Measurements from ENCODE around the gene RABGAP1L. TPM values are rescaled to one million over a fixed set of nuclear protein-coding genes. Genes with fewer than 3 reads are reported as not detected.
A peak's percentile ranks its signal among the peaks of the same experiment; 100 is the strongest.
"Not testable (repeated sequence)": the region's sequence is repeated elsewhere in the genome, so short reads cannot be mapped to it uniquely, and the experiment has no call there.

Gene RABGAP1L
- polyA plus RNA-seq, 1 donor: 51.9 TPM

GRCh38 chr1:175023043-175023921 lies 864.0 kb downstream of the RABGAP1L start, which contains the start of gene MRPS14:
Gene MRPS14, minus strand, starts transcription at chr1:175023425. Its CDS starts 17 bp downstream, at chr1:175023408.
- Histone ChIP-seq H3K36me3 (ENCODE audit: control insufficient read depth, insufficient read depth, low read length) (peaks cover 8% of the 10 kb centered on the region), H3K4me3 (ENCODE audit: low read length) (peak within 1 kb of the TSS; percentile 68), H3K27ac (ENCODE audit: low read length) (peak within 1 kb of the TSS; percentile 69), H3K9me3 (ENCODE audit: control insufficient read depth, low read depth, low read length) (no peaks in the 10 kb centered on the region), H3K4me1 (ENCODE audit: control insufficient read depth, insufficient read depth, low read length) (no peaks in the 10 kb centered on the region), H3K27me3 (ENCODE audit: control insufficient read depth, insufficient read depth, low read length) (no peaks in the 10 kb centered on the region)
- DNase-seq: peak; percentile 98 to 99
- 4% methylated on average over 4 of the region's 42 CpGs for WGBS (ENCODE audit: insufficient coverage, low lambda C conversion rate)

GRCh38 chr1:175023922-175024242 lies 864.6 kb downstream of the RABGAP1L start:
- H3K4me1 ChIP-seq (ENCODE audit: control insufficient read depth, insufficient read depth, low read length); H3K9me3 ChIP-seq (ENCODE audit: control insufficient read depth, low read depth, low read length); DNase-seq; H3K27me3 ChIP-seq (ENCODE audit: control insufficient read depth, insufficient read depth, low read length); H3K36me3 ChIP-seq (ENCODE audit: control insufficient read depth, insufficient read depth, low read length): not testable (repeated sequence)
- WGBS (ENCODE audit: insufficient coverage, low lambda C conversion rate): 100% methylated on average over 1 of the region's 2 CpGs
- Histone ChIP-seq H3K27ac (ENCODE audit: low read length) (peak overlapping the region; percentile 69), H3K4me3 (ENCODE audit: low read length) (peak overlapping the region; percentile 68)

DNA sequence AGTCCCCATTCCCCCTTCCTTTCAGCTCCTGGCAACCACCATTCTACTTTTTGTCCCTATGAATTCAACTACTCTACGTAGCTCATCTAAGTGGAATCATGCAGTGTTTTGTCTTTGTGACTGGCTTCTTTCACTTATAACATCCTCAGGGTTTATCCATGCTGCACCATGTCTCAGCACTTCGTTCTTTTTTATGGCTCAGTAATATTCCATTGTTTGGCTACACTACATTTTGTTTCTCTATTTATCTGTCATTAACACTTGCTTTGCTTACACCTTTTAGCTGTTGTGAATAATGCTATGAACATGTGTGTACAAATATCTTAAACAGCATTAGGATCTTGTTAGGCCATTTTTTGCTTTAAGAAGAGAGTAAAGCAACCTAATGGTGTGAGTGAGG lies 865.5 kb downstream of the RABGAP1L start:
- no peaks in the 10 kb centered on the region for H3K27me3 ChIP-seq (ENCODE audit: control insufficient read depth, insufficient read depth, low read length)
- H3K4me3 ChIP-seq (ENCODE audit: low read length): no peak overlapping the region
- peaks cover 6% of the 10 kb centered on the region for H3K36me3 ChIP-seq (ENCODE audit: control insufficient read depth, insufficient read depth, low read length)
- no peak overlapping the region for H3K27ac ChIP-seq (ENCODE audit: low read length)
- no peak for DNase-seq
- WGBS (ENCODE audit: insufficient coverage, low lambda C conversion rate): 85% methylated on average over 2 of the region's 2 CpGs
- H3K9me3 ChIP-seq (ENCODE audit: control insufficient read depth, low read depth, low read length): no peaks in the 10 kb centered on the region
- H3K4me1 ChIP-seq (ENCODE audit: control insufficient read depth, insufficient read depth, low read length): peaks cover 2% of the 10 kb centered on the region

DNA sequence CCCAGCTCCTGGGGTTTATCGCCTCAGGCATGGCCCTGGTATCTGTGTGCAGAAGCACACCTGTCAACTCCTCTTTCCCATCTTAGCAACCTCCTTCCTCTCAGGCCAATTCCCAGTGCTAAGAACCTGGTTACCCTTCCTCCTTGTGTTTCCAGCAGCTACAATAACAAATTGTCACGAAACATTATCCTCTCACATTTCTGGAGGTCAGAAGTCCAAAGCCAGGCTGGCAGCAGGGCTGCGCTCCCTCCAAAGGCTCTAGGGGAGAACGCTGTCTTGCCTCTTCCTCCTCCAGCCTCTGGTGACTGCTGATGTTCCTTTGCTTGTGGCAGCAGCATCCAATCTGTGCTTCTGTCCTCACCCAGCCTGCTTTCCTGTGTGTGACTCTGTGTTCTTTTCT lies 874.6 kb downstream of the RABGAP1L start:
- WGBS (ENCODE audit: insufficient coverage, low lambda C conversion rate): no CpG with 5 or more reads among the region's 4 CpGs
- peaks cover 1% of the 10 kb centered on the region for H3K4me1 ChIP-seq (ENCODE audit: control insufficient read depth, insufficient read depth, low read length)
- no peak for DNase-seq
- H3K27ac ChIP-seq (ENCODE audit: low read length): no peak overlapping the region
- no peaks in the 10 kb centered on the region for H3K36me3 ChIP-seq (ENCODE audit: control insufficient read depth, insufficient read depth, low read length)
- H3K9me3 ChIP-seq (ENCODE audit: control insufficient read depth, low read depth, low read length): no peaks in the 10 kb centered on the region
- no peak overlapping the region for H3K4me3 ChIP-seq (ENCODE audit: low read length)
- no peaks in the 10 kb centered on the region for H3K27me3 ChIP-seq (ENCODE audit: control insufficient read depth, insufficient read depth, low read length)

DNA sequence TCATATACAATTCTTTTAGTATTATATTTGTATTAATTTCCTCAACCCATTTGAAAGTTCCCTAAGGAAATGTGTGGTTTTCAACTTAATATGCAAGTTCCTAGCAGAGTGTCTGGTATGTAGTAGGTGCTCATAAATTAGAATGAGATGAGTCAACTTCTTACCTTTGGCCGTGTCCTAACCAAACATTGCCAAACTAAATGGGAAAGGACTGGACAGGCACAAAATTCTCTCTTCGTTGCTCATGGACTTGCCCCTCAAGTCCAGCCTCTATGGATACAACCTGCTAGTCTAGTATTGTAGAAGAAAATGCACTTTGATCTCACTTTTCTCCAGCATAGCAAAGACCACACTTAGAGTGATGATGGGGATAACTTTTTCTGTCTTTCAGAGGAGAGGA lies 875.5 kb downstream of the RABGAP1L start:
- Histone ChIP-seq H3K27ac (ENCODE audit: low read length) (no peak overlapping the region), H3K36me3 (ENCODE audit: control insufficient read depth, insufficient read depth, low read length) (no peaks in the 10 kb centered on the region), H3K9me3 (ENCODE audit: control insufficient read depth, low read depth, low read length) (no peaks in the 10 kb centered on the region), H3K4me3 (ENCODE audit: low read length) (no peak overlapping the region), H3K27me3 (ENCODE audit: control insufficient read depth, insufficient read depth, low read length) (no peaks in the 10 kb centered on the region), H3K4me1 (ENCODE audit: control insufficient read depth, insufficient read depth, low read length) (no peaks in the 10 kb centered on the region)
- no peak for DNase-seq
- WGBS (ENCODE audit: insufficient coverage, low lambda C conversion rate): no CpG with 5 or more reads among the region's 2 CpGs

- H3K27me3 ChIP-seq (ENCODE audit: control insufficient read depth, insufficient read depth, low read length): peaks cover 7% of the 10 kb centered on the region
- WGBS (ENCODE audit: insufficient coverage, low lambda C conversion rate): 84% methylated on average over 3 of the region's 6 CpGs
- no peak overlapping the region for H3K27ac ChIP-seq (ENCODE audit: low read length)
- H3K9me3 ChIP-seq (ENCODE audit: control insufficient read depth, low read depth, low read length): no peaks in the 10 kb centered on the region
- no peaks in the 10 kb centered on the region for H3K4me1 ChIP-seq (ENCODE audit: control insufficient read depth, insufficient read depth, low read length)
- no peak overlapping the region for H3K4me3 ChIP-seq (ENCODE audit: low read length)
- H3K36me3 ChIP-seq (ENCODE audit: control insufficient read depth, insufficient read depth, low read length): no peaks in the 10 kb centered on the region
- no peak for DNase-seq
These were observed 876.5 kb downstream of the RABGAP1L start for GRCh38 chr1:175035865-175036264.

GRCh38 chr1:175036476-175036875 lies 877.2 kb downstream of the RABGAP1L start:
- no peak for DNase-seq
- peaks cover 7% of the 10 kb centered on the region for H3K27me3 ChIP-seq (ENCODE audit: control insufficient read depth, insufficient read depth, low read length)
- no peak overlapping the region for H3K4me3 ChIP-seq (ENCODE audit: low read length)
- WGBS (ENCODE audit: insufficient coverage, low lambda C conversion rate): no CpG with 5 or more reads among the region's 3 CpGs
- no peak overlapping the region for H3K27ac ChIP-seq (ENCODE audit: low read length)
- no peaks in the 10 kb centered on the region for H3K9me3 ChIP-seq (ENCODE audit: control insufficient read depth, low read depth, low read length)
- no peaks in the 10 kb centered on the region for H3K36me3 ChIP-seq (ENCODE audit: control insufficient read depth, insufficient read depth, low read length)
- H3K4me1 ChIP-seq (ENCODE audit: control insufficient read depth, insufficient read depth, low read length): no peaks in the 10 kb centered on the region

- no peak for DNase-seq
- WGBS (ENCODE audit: insufficient coverage, low lambda C conversion rate): no CpG with 5 or more reads among the region's 7 CpGs
- Histone ChIP-seq H3K9me3 (ENCODE audit: control insufficient read depth, low read depth, low read length) (no peaks in the 10 kb centered on the region), H3K36me3 (ENCODE audit: control insufficient read depth, insufficient read depth, low read length) (no peaks in the 10 kb centered on the region), H3K4me3 (ENCODE audit: low read length) (no peak overlapping the region), H3K27ac (ENCODE audit: low read length) (no peak overlapping the region), H3K4me1 (ENCODE audit: control insufficient read depth, insufficient read depth, low read length) (no peaks in the 10 kb centered on the region), H3K27me3 (ENCODE audit: control insufficient read depth, insufficient read depth, low read length) (peaks cover 7% of the 10 kb centered on the region)
These were observed 878.1 kb downstream of the RABGAP1L start for GRCh38 chr1:175037416-175037815.

DNA sequence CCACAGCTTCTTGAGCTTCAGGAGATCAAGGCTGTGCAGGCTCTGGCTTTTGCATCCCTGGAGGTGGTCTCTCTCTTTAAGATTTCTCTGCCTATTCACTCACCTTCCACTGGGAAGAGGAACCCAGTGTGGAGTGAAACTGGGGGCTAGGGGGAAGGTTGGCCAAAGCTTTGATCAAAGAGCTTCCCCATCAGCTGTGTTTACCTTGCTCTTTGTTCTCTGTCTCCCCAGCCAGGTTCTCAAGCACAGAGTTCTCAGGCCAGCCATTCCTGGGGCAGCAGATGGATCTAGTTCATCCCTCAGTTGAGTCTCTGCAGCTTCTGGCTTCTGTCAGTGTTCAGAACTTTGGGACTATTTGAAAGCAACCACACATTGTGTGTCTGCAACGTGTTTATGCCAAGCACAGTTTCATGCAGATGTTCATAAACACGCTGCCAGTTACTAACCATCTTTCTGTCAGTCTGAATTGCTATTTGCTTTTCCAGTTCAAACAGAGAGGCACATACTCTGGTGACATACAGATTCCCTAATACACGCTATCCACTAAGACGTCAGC lies 881.1 kb downstream of the RABGAP1L start:
- peaks cover 11% of the 10 kb centered on the region for H3K27me3 ChIP-seq (ENCODE audit: control insufficient read depth, insufficient read depth, low read length)
- WGBS (ENCODE audit: insufficient coverage, low lambda C conversion rate): no CpG with 5 or more reads among the region's 4 CpGs
- no peak for DNase-seq
- H3K27ac ChIP-seq (ENCODE audit: low read length): no peak overlapping the region
- no peaks in the 10 kb centered on the region for H3K9me3 ChIP-seq (ENCODE audit: control insufficient read depth, low read depth, low read length)
- no peak overlapping the region for H3K4me3 ChIP-seq (ENCODE audit: low read length)
- H3K36me3 ChIP-seq (ENCODE audit: control insufficient read depth, insufficient read depth, low read length): no peaks in the 10 kb centered on the region
- H3K4me1 ChIP-seq (ENCODE audit: control insufficient read depth, insufficient read depth, low read length): no peaks in the 10 kb centered on the region

DNA sequence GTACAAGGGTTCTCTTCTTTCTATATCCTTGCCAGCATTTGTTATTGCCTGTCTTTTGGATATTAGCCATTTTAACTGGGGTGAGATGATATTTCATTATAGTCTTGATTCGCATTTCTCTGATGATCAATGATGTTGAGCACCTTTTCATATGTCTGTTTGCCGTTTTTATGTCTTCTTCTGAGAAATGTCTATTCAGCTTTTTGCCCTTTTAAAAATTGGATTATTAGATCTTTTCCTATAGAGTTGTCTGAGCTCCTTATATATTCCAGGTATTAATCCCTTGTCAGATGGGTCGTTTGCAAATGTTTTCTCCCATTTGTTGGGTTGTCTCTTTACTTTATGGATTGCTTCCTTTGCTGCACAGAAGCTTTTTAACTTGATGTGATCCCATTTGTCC lies 883.3 kb downstream of the RABGAP1L start:
- H3K27me3 ChIP-seq (ENCODE audit: control insufficient read depth, insufficient read depth, low read length): peaks cover 11% of the 10 kb centered on the region
- H3K4me1 ChIP-seq (ENCODE audit: control insufficient read depth, insufficient read depth, low read length): no peaks in the 10 kb centered on the region
- no peaks in the 10 kb centered on the region for H3K9me3 ChIP-seq (ENCODE audit: control insufficient read depth, low read depth, low read length)
- no peaks in the 10 kb centered on the region for H3K36me3 ChIP-seq (ENCODE audit: control insufficient read depth, insufficient read depth, low read length)
- no peak for DNase-seq
- no peak overlapping the region for H3K4me3 ChIP-seq (ENCODE audit: low read length)
- WGBS (ENCODE audit: insufficient coverage, low lambda C conversion rate): 100% methylated on average over 2 of the region's 3 CpGs
- no peak overlapping the region for H3K27ac ChIP-seq (ENCODE audit: low read length)

Data from large intestine (tissue), 3 donors.